ENCODE measurements around the gene CD2BP2.
"Not testable (repeated sequence)": the region's sequence is repeated elsewhere in the genome, so short reads cannot be mapped to it uniquely, and the experiment has no call there.

CD2BP2 gene

DNA sequence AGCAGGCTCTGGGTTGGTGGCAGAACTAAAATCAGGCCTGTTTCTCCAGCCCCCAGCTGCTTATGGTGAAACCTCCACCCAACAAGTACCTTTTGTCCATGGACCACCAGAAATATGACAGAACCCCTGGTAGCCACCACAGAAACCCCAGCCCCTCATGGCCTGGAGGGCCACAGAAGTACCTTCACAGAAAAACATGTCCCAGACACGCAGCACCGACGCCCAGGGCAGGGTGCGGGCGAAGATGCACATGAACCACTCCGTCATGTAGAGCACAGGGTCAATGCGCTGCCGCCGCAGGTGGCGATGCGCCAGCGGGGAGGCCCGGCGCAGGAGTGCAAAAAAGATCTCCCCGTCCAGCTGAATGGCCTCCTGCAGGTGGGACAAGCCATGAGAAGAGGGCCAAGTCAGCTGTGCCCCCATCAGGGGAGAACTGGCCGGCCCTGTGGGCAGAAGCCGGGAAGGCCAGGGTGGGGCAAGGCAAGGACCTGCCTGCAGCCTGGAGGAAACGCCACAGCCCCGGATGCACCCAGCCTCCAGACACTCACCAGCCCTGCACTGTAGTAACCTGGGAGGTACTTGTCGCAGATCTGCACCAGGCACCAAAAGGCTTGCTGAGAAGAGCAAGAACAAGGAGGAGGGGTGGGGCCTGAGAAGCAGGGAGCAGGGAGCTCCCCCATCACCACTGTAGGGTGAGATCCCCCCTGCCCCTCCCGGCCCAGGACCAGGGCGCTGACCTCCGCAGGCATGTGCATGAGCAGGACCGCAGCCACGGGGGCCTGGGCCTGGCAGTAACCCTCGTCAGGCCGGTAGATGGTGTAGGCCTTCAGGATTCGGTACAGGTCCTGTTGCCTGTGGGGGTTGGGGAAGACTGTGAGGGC, 4.1 kb upstream of the CD2BP2 start:
- no peak for DNase-seq (ENCODE audit: low read depth)

DNA sequence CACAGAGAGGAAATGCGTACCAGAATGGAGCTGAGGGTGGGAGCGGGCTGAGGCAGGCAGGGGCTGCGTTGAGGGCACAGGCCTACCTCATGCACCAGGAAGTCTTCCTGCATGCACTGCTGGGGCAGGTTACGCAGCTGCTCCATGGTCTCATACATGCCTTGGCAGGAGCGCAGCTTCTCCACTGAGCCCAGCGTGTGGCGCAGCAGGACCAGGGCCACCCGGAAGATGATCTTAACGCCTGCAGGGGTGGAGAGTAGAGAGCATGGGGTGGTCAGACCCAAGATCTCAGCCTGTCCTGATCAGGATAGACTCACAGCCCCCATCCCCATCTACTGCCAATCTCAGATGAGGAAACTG, 3.4 kb upstream of the CD2BP2 start:
- no peak for DNase-seq (ENCODE audit: low read depth)

DNA sequence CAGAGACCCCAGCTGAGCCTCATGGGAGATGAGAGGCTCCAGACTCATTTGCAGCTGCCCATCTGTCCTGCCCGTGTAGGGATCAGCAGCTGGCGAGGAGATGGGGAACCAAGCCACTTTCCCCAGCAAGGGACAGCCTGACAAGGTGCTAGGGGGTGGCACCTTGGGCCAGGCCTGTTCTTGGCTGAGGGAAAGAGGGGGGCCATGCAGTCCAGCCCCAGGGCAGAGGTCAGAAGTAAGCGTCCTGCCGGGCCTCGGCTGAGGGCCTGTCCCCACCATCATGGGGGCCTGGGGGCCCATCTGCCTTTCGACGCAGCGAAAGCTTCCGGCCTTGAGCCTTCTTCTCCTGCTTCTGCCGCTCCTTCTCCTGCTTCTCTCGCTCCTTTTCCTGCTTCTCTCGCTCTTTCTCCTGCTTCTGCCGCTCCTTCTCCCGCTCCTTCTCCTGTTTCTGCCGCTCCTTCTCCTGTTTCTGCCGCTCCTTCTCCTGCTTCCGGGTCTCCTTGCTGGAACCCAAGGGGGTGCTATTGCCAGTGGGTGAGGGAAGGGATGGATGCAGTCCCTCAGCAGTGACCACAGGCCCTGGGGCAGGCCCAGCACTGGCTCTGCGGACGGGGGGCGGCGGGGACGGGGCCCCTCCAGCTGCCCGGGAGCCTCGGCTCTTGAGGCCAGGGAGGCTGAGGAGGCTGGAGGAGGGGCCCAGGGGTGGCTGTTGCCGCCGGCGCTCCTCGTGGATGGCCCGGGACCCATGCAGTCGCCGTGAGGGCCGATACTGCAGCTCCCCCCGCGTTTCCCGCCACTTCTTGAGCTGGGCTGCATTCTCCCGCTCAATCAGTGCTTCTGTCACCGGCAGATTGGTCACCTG, 2.8 kb upstream of the CD2BP2 start:
- no peak for DNase-seq (ENCODE audit: low read depth)

DNA sequence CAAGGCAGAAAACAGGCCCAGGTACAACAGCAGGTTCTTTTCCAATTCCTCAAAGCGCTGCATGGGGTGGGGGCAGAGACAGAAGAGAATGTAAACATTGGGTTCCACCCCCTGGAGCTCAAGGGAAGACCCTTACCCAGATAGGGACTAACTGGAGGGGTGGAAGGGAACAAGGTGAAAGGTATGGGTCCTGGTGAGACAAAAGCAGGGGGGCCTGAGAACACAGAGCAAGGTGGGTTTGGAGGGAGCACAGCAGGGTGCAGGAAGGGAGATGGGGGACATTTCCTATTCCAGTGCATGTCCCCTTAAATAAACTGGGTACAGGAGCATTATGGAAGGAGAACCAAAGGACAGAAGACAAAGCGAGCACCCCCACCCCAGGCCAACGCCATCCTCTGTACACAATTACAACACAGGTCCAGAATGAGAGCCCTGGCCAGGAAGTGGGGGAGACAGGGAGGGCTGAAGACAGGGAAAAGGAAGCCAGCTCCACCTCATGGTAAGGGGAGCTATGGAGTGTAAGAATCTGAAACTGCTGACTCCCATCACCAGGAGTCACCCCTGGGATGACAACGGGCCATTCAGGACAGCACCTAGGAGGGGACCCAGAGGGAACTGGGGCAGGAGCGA, 2.1 kb upstream of the CD2BP2 start:
- DNase-seq (ENCODE audit: low read depth) = no peak

DNA sequence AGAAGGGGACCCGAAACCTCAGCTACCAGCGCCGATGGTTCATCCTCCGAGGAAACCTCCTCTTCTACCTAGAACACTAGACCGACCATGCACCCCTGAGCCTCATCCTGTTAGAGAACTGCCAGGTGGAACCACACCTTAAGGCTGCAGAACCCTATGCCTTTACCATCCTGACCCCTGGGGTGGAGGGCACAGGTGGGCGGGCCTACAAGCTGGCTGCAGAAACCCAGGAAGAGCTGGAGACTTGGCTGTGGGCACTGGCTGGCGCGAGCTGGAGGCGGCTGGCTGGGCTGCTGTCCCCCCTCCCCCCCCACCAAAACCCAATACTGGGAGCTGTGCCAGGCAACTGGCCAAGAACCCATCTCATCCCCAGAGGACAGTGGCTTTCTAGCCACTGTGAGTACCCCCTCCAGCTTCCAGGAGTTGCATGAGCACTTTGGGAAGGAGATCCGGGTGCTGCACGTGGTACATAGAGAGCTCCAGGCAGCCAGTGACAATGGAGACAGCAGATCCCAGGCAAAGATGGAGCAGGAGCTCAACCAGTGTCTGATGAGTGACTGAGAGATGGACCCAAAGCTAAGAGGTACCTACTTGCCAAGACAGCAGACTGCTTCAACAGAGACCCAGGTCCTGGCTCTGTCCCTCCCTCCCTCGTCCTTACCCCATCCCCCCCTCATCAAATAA, 1.4 kb upstream of the CD2BP2 start:
- DNase-seq (ENCODE audit: low read depth) = no peak

DNA sequence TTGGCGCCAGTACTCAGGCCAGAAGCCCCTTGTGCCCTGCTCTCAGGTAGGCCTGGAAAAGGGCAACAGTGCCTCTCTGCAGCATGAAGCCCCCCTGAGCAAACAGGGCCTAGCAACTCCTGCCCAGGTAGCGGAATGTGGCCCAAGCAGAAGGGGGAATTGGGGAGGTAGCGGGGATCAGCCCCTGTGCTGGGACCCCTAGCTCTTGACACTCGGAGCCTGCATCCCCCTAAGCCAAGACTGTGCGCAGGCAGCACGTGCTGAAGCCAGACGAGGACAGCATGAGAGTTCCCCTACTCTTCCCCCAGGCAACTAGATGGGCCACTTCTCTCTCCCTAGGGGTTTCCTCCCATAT, 823 bp upstream of the CD2BP2 start:
- no peak for DNase-seq (ENCODE audit: low read depth)

DNA sequence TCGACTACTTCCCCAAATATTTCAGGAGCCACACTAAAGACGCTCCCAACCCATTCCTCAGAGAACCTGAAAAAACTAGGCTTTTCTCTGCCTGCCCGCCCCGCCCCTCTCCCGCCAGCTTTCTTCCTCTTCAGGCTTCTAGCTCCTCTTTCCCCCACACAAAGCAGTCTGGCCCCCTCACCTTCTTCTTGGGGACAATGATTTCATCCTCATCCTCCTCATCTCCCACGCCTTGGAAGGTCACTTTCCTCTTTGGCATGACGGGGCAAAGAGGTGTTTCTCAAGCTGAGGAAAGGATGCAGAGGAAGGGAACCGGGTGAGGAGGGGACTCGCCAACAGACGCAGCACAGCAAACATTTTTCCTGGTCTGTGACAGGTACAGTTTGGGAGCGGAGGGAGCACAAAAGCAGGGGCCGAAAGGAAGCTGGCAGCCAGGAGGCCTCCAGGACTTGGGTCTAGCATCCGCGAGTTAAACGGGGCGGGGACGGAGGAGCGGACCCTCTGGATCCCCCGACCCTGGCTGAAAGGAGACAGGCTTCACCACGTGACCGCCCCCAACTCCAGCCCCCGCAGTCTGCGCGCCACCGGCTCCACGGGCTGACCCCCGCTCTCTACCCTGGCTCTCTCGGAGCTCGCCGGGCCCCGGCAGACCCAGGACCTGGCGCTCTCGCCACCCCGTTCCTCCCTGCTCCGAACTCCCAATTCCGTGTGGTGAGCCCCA, 525 bp downstream of the CD2BP2 start:
- no peak for DNase-seq (ENCODE audit: low read depth)

DNA sequence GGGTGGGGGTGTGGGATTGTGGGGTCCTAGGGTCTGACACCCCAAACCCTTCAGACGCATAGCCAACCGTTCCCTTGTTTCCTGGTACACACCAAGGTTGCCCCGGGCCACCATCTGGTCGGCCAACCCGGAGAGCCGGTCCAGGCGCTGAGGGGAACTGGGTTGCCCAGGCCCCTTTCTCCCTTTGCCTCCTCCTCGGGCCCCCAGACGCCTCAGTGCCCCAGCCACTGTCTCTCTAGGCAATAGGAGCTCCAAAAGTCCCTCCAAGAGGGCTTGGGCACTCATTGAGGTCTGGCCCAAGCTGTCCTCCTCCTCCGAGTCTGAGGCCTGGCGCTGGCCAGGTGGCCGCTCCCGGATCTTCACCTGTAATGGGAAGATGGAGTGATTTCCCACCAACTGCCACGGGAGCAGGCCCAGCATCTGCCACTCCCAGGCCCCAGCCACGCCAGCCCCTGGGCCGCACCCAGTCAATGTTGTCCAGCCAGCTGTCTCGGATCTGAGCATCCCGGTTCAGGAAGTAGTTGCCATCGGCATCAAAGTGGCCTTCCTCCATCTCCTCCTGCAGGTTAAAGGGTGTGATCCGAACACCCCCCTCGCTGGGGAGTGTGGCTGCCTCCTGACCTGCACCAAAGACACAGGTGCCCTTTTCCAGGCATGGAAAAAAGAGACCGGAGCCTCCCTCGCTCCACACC, 1.5 kb downstream of the CD2BP2 start:
- no peak for DNase-seq (ENCODE audit: low read depth)

DNA sequence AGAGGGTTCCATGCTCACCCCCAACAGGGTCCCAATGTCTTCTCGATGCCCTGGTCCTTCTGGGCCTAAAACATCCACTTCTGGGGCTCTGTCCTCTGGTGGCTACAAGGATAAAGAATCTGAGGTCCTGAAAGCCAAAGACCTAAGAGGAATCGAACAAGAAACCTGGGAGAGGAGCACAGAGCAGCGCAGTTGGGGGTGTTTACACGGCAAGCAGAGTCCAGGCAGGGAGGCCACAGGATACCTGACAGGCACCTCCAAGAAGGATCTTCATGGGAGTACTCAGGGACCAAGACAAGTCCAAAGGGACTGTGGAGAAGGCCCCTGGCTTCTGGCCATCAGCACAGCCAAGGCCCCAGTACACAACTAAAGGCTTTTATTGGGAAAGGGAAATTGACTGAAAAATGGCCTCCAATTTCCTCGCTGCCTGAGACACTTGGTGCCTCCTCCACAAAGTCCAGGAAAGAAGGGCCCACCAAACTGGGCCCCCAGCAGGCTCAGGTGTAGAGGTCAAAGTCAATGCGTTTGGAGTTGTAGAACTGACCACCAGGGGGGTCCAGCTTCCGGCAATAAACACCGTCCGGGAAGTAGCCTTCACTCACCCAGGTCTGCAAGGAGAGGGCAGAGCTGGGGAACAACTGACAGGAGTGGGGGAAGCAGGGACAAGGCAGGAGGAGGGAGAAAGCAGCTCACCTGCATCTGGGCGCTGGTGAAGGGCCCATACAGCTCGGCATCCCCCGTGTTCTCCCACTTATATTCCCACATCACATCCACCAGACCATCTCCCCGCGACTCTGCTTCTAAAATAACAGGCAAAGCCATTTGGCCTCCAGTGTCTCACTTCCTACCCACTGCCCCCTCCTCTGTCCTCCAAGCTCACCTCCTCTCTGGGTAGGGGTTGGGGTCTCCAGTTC, 2.4 kb downstream of the CD2BP2 start:
- no peak for DNase-seq (ENCODE audit: low read depth)

DNA sequence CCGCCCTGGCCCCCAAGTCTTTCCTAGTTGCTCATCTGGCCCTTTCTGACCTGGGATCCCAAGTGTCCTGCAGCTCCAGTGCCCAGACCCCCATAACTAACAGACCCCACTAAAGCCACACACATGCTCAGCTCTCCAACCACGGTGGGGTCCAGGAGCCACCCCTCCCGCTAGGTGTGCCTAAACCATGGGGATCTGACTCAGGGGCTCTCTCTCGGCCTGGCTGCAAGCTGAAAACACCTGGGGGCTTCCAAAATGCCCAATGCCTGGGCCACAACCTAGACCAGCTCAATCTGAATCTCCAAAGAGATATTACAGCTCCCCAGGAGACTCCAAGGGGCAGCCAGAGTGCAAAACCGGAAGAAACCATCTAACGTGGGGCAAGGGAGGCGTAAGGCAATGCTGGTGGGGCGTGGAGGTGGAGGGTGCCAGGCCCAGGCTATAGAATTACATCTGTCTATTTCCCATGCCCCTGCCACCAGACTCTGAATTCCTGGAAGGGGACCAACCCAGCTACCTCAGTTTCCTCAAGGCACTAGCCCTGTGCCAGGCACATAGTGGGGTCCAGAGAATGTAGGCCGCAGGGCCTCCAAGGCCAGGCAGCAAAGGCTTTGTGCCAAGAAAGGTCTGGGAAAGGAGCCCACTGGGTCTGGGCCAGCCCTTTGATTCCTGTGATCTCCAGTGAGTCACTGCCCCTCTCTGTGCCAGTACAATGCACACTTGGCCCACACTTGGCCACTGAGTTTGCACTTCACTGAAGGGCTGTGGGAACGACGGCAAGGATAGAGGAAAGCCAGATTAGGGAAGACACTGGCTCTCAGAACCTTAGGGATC, 3.3 kb downstream of the CD2BP2 start:
- no peak for DNase-seq (ENCODE audit: low read depth)

DNA sequence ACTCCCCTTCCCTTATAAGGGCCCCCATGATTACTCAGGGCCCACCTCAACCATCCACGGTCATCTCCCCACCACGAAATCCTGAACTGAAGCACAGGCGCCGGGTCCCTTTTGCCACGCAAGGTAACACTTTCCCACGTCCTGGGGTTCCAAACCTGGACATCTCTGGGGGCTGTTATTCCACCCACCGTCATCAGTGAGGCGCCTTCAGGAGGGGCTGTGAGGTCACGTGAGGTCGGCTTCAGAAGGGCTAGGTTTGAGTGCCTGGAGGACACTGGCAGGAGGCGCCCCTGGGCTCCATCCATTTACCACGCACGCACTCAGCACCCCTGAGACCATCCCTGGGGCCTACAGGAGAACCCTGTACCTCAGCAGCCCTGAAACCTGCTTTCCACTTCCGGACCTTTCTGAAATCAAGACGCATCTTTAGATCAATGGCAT, 4.1 kb downstream of the CD2BP2 start:
- no peak for DNase-seq (ENCODE audit: low read depth)

DNA sequence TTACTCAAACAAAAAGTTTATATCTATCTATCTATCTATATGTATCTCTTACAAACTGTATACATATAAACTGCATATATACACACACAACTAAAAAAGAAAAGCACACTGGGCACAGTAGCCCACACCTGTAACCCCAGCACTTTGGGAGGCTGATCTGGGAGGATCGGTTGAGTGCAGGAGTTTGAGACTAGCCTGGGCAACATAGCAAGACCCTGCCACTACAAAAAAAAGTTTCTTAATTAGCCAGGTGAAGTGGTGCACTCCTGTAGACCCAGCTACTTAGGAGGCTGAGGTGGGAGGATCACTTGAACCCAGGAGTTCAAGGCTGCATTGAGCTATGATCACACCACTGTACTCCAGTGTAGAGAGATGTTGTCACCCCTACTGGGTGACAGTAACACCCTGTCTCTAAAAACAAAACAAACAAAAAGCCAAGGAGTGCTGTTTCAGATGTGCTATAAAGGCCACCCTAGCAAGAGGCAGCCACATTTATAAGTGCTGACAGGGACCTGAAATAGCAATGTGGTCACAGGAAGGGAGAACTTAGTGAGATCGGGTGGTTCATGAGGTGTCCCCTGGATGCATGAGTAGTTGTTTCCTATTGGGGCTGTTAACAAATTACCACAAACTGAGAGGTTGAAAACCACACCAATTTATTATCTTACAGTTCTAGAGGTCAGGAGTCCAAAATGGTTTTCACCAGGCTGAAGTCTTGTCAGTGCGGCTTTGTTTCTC, 4.8 kb downstream of the CD2BP2 start:
- DNase-seq (ENCODE audit: low read depth) = no peak

DNA sequence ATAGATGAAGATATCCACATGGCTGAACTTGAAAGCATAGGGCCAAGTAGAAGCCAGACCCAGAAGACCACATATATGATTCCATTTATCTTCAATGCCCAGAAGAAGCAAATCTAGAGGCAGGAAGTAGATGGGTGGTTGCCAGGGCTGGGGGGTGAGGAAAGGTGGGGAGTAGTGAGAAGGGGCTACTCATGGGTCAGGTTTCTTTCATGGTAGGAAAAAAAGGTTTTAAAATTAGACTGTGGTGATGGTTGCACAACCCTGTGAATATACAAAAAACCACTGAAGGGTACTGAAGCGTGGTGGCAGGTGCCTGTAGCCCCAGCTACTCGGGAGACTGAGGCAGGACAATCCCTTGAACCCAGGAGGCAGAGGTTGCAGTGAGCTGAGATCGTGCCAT, 5.4 kb downstream of the CD2BP2 start:
- DNase-seq (ENCODE audit: low read depth) = no peak

DNA sequence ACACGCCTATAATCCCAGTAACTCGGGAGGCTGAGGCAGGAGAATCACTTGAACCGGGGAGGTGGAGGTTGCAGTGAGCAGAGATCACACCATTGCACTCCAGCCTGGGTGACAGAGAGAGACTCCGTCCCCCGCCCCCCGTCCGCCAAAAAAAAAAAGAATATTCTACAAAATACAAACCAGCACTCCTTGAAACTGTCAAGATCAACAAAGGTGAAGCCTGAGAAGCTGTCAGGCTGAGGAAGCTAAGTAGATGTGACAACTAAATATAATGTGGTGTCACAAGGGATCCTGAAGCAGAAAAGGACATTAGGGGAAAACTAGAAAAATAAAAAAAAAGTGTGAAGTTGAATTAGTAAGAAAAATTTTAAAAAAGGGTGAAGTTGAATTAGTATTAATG, 6.2 kb downstream of the CD2BP2 start:
- DNase-seq (ENCODE audit: low read depth) = no peak

DNA sequence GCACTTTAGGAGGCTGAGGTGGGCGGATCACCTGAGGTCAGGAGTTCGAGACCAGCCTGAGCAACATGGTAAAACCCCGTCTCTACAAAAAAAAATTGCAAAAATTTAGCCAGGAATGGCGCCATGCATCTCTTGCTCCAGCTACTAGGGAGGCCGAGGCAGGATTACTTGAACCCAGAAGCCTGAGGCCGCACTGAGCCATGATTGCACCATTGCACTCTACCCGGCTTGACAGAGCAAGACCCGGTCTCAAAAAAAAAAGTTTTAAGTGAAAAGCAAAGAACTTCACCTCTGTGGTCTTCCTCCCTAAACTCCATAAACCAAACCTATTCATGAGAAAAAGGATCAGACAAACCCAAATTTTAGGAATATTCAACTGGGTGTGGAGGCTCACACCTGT, 7.0 kb downstream of the CD2BP2 start:
- no peak for DNase-seq (ENCODE audit: low read depth)

DNA sequence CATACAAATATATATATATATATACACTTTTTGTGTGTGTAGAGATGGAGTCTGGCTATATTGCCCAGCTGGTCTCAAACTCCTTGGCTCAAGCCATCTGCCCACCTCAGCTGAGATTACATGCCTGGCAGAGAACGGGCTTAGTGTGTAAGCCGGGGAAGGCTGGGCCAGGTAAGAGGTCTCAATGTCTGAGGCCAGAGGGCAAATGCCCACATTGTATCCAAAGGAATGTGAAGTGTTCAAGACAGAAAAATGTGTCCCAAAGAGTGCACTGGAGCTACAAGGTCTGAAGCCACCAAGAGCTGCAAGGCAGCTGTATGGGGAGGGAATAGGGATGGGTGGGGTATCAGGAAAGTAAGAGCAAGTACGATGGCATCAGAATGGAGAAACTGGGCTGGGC, 8.8 kb downstream of the CD2BP2 start:
- no peak for DNase-seq (ENCODE audit: low read depth)

DNA sequence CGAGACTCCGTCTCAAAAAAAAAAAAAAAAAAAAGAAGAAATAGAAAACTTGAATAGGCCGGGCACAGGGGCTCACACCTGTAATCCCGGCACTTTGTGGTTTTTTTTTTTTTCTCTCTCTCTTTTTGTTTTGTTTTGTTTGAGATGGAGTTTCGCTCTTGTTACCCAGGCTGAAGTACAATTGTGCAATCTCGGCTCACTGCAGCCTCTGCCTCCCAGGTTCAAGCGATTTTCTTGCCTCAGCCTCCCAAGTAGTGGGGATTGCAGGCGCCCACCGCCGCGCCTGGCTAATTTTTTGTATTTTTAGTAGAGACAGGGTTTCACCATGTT, 11.7 kb downstream of the CD2BP2 start:
- DNase-seq (ENCODE audit: low read depth) = not testable (repeated sequence)

DNA sequence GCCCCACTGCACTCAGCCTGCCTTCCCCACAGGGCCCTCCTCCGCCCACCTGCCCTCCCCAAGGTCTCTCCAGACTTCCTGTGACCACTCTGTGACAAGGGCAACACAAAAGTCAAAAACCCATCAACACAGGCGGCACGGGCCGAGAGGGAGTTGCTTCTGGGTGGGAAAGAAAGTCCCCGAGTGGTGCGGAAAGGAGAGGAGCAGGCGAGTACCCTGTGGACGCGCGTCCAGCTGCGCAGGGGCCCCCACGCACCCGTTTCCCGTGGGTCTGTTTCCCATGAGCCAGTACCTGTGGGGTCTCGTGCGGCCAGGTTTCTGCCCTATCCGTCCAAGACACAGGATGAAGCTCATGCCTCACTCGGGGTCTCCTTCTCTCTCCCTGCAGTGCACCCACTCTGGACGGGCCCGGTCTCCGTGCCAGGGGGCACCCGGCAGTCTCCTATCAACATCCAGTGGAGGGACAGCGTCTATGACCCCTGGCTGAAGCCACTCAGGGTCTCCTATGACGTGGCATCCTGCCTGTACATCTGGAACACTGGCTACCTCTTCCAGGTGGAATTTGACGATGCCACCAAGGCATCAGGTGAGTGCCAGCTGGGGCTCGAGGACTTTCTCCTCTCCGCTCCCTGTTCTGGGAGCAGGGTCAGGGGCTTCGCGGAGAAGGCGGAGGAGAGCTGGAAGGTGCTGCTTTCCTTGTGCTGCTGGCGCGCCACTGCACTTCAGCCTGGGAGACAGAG, 12.2 kb downstream of the CD2BP2 start:
- DNase-seq (ENCODE audit: low read depth) = no peak
